OCI-LY1 (cell line): Measurements from ENCODE around the gene MAFG.
A peak's percentile ranks its signal among the peaks of the same experiment; 100 is the strongest.

Experiments used
- H2AFZ ChIP-seq: fragments of 200-600 bp; sonication (generic), shearing (Covaris generic); 2 replicates; pipeline ENCODE4 v1.6.0; 2014; ENCODE audit warnings: antibody characterized with exemption, mild to moderate bottlenecking, low read length
- H3F3A ChIP-seq: fragments of 200-600 bp; sonication (generic), shearing (Covaris generic); 2 replicates; pipeline ENCODE4 v1.6.0; 2014; ENCODE audit warnings: mild to moderate bottlenecking, antibody characterized with exemption, low read length, moderate library complexity; ENCODE audit not compliant: insufficient read depth
- H3K27ac ChIP-seq: fragments of 200-600 bp; sonication (generic); 2 replicates; pipeline ENCODE4 v1.5.1; 2014; ENCODE audit warnings: low read length, mixed run types, mild to moderate bottlenecking, low read depth; ENCODE audit not compliant: poor library complexity, severe bottlenecking
- H3K27me3 ChIP-seq: fragments of 200-600 bp; sonication (generic); 2 replicates; pipeline ENCODE4 v1.6.0; 2014; ENCODE audit warnings: antibody characterized with exemption, mild to moderate bottlenecking, low read length, moderate library complexity; ENCODE audit not compliant: insufficient read depth
- H3K36me3 ChIP-seq: fragments of 200-600 bp; sonication (generic); 2 replicates; pipeline ENCODE4 v1.6.1; 2014; ENCODE audit warnings: mild to moderate bottlenecking, antibody characterized with exemption, low read length, moderate library complexity, mixed read lengths; ENCODE audit not compliant: insufficient read depth
- H3K4me1 ChIP-seq: fragments of 200-600 bp; sonication (generic); 2 replicates; pipeline ENCODE4 v1.5.1; 2014; ENCODE audit warnings: mild to moderate bottlenecking, low read length, moderate library complexity; ENCODE audit not compliant: insufficient read depth, severe bottlenecking
- H3K4me2 ChIP-seq: fragments of 200-600 bp; sonication (generic), shearing (Covaris generic); 2 replicates; pipeline ENCODE4 v1.6.1; 2014; ENCODE audit warnings: low read length
- H3K4me3 ChIP-seq: fragments of 200-600 bp; sonication (generic); 2 replicates; pipeline ENCODE4 v1.5.1; 2014; ENCODE audit warnings: low read length, low read depth, mild to moderate bottlenecking, mixed read lengths; ENCODE audit not compliant: poor library complexity, severe bottlenecking
- H3K79me2 ChIP-seq: fragments of 200-600 bp; shearing (Covaris generic); 2 replicates; pipeline ENCODE4 v1.6.1; 2016; ENCODE audit warnings: mixed run types, low read length, mixed read lengths; ENCODE audit not compliant: insufficient read depth
- H3K9ac ChIP-seq: fragments of 200-600 bp; sonication (generic), shearing (Covaris generic); 2 replicates; pipeline ENCODE4 v1.6.1; 2014; ENCODE audit warnings: mild to moderate bottlenecking, low read length, mixed read lengths
- H3K9me2 ChIP-seq: fragments of 200-600 bp; sonication (generic), shearing (Covaris generic); 2 replicates; pipeline ENCODE4 v1.6.1; 2014; ENCODE audit warnings: low read depth, mild to moderate bottlenecking, low read length, mixed read lengths
- H3K9me3 ChIP-seq: fragments of 200-600 bp; shearing (Covaris generic); 2 replicates; pipeline ENCODE4 v1.6.1; 2014; ENCODE audit warnings: low read length, mixed read lengths
- H4K20me1 ChIP-seq: fragments of 200-600 bp; sonication (generic), shearing (Covaris generic); 2 replicates; pipeline ENCODE4 v1.6.0; 2016; ENCODE audit warnings: mild to moderate bottlenecking, low read length; ENCODE audit not compliant: insufficient read depth
- EZH2 ChIP-seq: fragments of 200-600 bp; sonication (generic), shearing (Covaris generic); IDR thresholded peaks from 2 replicates; pipeline ENCODE4 v1.8.0; 2017; ENCODE audit warnings: borderline replicate concordance, mixed run types, mild to moderate bottlenecking, antibody characterized with exemption, low read length, moderate library complexity, mixed read lengths
- TF ChIP-seq, protein P1 (sequence below): fragments of 200-600 bp; sonication (generic), shearing (Covaris generic); IDR thresholded peaks from 2 replicates; pipeline ENCODE4 v1.5.1; 2017; ENCODE audit warnings: mild to moderate bottlenecking, antibody characterized with exemption, low read length, moderate library complexity, mixed read lengths

Gene MAFG

DNA sequence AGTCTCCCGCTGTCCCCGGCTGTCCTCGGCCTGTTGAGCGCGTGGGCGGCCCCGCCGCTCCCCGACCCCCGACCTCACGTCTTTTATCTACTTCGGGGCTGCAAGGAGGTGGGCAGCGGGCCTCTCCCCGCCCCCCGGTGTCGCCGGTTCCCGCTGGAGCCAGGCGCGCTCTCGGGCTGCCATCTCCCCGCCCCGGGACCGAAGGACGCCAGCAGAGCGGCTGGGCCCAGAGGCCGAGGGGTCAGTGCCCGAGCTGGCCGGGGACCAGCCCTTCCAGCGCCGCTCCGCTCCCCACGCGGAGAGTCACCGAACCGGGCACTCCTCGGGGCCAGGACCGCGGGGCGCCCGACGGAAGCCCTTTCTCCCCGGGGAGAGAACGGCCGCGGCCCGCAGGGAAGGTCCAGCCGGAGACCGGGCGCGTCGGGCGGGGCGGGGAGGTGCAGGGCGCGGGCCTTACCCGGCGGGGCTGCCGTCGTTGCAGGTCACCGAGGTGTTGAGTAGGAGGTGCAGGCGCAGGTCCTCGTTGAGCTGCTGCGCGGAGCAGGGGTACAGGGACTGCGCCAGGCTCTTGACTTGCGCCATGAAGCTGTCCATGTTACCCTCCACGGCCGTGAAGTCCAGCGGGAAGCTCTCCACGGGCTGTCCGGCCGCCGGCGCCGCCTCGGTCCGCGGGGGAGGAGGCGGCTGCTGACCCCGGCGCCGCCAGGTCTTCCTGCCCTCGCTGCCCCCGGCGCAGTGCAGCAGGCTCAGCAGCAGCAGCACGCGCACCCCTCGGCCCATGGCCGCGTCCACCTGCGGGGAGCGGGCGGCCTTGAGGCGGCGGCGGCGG is 32.8 kb upstream of the MAFG start:
- Histone ChIP-seq H3K27ac (no peak overlapping the region), H3K4me3 (peak overlapping the region; percentile 48), H3K4me1 (peaks cover 10% of the 10 kb centered on the region), H3K9me2 (no peaks in the 10 kb centered on the region), H3K9ac (no peak overlapping the region), H3K27me3 (peaks cover 30% of the 10 kb centered on the region; the same call in 1 of the 2 replicates), H3K9me3 (no peaks in the 10 kb centered on the region), H2AFZ (no peak overlapping the region), H3K4me2 (peak overlapping the region; percentile 67), H3K36me3 (no peaks in the 10 kb centered on the region), H3K79me2 (no peaks in the 10 kb centered on the region), H4K20me1 (no peaks in the 10 kb centered on the region), H3F3A (no peaks in the 10 kb centered on the region)
- TF ChIP-seq, protein P1, sequence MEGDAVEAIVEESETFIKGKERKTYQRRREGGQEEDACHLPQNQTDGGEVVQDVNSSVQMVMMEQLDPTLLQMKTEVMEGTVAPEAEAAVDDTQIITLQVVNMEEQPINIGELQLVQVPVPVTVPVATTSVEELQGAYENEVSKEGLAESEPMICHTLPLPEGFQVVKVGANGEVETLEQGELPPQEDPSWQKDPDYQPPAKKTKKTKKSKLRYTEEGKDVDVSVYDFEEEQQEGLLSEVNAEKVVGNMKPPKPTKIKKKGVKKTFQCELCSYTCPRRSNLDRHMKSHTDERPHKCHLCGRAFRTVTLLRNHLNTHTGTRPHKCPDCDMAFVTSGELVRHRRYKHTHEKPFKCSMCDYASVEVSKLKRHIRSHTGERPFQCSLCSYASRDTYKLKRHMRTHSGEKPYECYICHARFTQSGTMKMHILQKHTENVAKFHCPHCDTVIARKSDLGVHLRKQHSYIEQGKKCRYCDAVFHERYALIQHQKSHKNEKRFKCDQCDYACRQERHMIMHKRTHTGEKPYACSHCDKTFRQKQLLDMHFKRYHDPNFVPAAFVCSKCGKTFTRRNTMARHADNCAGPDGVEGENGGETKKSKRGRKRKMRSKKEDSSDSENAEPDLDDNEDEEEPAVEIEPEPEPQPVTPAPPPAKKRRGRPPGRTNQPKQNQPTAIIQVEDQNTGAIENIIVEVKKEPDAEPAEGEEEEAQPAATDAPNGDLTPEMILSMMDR: no peak
- no peak for TF ChIP-seq EZH2

DNA sequence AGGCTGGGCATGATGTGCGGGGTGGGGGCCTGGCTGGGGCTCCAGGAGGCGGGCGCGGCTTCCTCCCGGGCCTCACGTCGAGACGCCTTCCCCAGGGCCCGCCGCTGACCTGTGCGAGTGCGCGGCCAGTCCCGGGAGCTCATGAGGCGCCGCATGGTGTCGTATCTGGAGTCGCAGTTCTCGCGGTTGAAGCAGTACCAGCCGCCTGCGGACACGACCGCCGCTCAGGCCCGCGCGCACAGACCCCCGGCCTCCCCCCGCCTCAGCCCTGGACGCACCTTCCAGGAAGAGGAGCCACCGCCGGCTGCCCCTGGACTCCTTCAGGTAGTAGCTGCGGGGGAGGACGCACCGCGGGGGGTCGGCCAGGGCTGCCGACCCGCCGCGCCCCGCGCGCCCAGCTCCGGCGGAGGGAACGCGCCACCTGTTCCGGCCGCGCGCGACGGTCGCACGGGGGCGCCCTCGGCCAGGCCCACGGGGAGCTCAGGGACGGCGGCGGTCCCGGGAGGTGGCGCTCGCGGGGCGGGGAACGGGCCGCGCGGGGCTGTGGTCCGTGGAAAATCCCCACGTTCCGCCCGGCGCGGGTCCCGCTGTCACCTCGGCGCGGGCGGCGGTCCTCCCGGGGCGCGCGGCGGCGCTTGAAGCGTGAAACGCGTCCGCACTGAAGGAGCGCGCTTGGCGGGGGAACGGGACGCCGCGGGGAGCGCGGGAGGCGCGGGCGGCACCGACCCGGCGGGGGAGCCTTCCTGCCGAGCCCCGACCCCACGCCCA is 32.0 kb upstream of the MAFG start:
- no peaks in the 10 kb centered on the region for H3K9me2 ChIP-seq
- H3K9ac ChIP-seq: no peak overlapping the region
- H3K79me2 ChIP-seq: no peaks in the 10 kb centered on the region
- no peak overlapping the region for H2AFZ ChIP-seq
- H3K4me1 ChIP-seq: peaks cover 10% of the 10 kb centered on the region
- H3K27ac ChIP-seq: no peak overlapping the region
- H4K20me1 ChIP-seq: no peaks in the 10 kb centered on the region
- no peaks in the 10 kb centered on the region for H3F3A ChIP-seq
- peaks cover 27% of the 10 kb centered on the region; the same call in 1 of the 2 replicates for H3K27me3 ChIP-seq
- H3K4me2 ChIP-seq: peak overlapping the region; percentile 67
- TF ChIP-seq, protein P1: peak; percentile 63
- TF ChIP-seq EZH2: no peak
- peak overlapping the region; percentile 48 for H3K4me3 ChIP-seq
- H3K36me3 ChIP-seq: no peaks in the 10 kb centered on the region
- H3K9me3 ChIP-seq: no peaks in the 10 kb centered on the region

DNA sequence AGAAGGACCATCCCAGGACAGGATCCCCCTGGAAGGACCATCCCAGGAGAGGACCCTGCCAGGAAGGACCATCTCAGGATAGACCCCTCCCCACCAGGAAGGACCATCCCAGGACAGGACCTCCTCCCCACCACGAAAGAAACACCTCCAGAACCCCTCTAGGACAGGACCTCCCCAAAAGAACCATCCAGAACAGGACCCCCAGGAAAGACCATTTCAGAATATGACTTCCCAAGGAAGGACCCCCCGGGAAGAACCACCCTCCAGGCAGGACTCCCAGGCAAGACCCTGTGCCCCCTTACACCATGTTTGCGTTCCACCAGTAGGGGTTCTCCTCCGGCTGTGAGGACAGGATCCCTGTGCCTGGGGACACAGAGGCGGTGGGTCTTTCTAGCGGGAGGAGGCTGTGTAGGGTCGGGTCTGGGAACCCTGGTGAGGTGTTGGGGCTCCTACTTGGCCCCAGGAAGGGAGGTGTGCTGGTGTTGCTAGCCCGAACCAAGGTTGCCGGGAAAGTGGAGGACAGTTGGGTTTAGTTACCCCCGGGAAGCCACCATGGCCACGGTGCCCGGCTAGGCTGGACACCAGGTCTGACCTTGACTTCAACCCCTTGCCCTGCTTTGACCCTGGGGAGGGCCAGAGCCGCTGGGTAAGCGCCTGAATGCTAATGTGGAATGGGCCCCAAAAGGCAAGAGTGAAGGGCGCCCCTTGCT is 31.3 kb upstream of the MAFG start:
- Histone ChIP-seq H2AFZ (no peak overlapping the region), H3K4me3 (no peak overlapping the region), H4K20me1 (no peaks in the 10 kb centered on the region), H3K27ac (no peak overlapping the region), H3K36me3 (no peaks in the 10 kb centered on the region), H3K9me3 (no peaks in the 10 kb centered on the region), H3K4me1 (peaks cover 10% of the 10 kb centered on the region), H3K9ac (no peak overlapping the region), H3F3A (no peaks in the 10 kb centered on the region), H3K4me2 (peak overlapping the region; percentile 67; the same call in 1 of the 2 replicates), H3K79me2 (no peaks in the 10 kb centered on the region), H3K9me2 (no peaks in the 10 kb centered on the region), H3K27me3 (peaks cover 24% of the 10 kb centered on the region; the same call in 1 of the 2 replicates)
- TF ChIP-seq, protein P1: no peak
- no peak for TF ChIP-seq EZH2
